A549 (cell line): ENCODE measurements around the gene MATN3. TPM values are rescaled to one million over a fixed set of nuclear protein-coding genes. Genes with fewer than 3 reads are reported as not detected.

Experiments
- ATAC-seq, 2 experiments: fragments of 200-7000 bp in 1 of 2; fragments of >200 bp in 1 of 2; cut with Nextera tagmentation in 1 of 2; cut with Tn5 transposase in 1 of 2; 3 replicates each; pipeline versions ENCODE4 v1.8.0 to v1.9.1; 2018 to 2020; ENCODE audit warnings: mild to moderate bottlenecking in 1 of 2, moderate library complexity in 1 of 2
- CTCF ChIA-PET: fragments of 300-600 bp; sonication (Branson Sonifier 250); formaldehyde crosslinking; extraction: SDS; loops from one replicate; lab custom pipeline; 2021; ENCODE audit warnings: antibody characterized with exemption, inconsistent platforms; lab: Yijun Ruan, JAX
- POLR2A ChIA-PET: fragments of 350-600 bp; formaldehyde crosslinking; extraction: SDS; loops from one replicate; lab custom pipeline; 2021; ENCODE audit warnings: antibody characterized with exemption, inconsistent platforms; lab: Yijun Ruan, JAX
- DNase-seq, 2 experiments: peaks; one replicate each; pipeline versions ENCODE4 v3.0.0 to v3.0.0-alpha.2; 2011 to 2016; ENCODE audit warnings: low read depth in 1 of 2, low spot score in 1 of 2
- FAIRE-seq: peaks from 2 replicates; lab custom pipeline; 2011; peaks lifted over from hg19 to GRCh38; lab: Jason Lieb, UNC
- H3K27ac ChIP-seq, 2 experiments: fragments of >200 bp; sonication (Bioruptor Twin); formaldehyde crosslinking; 3 replicates each; pipeline ENCODE4 v1.5.1; 2016 to 2017
- H3K4me1 ChIP-seq: fragments of >200 bp; sonication (Bioruptor Twin); formaldehyde crosslinking; 3 replicates; pipeline ENCODE4 v1.6.1; 2016
- H3K4me2 ChIP-seq: fragments of >200 bp; sonication (Bioruptor Twin); formaldehyde crosslinking; 3 replicates; pipeline ENCODE4 v1.6.1; 2016
- H3K4me3 ChIP-seq: fragments of >200 bp; sonication (Bioruptor Twin); formaldehyde crosslinking; 3 replicates; pipeline ENCODE4 v1.5.1; 2016
- H3K9me3 ChIP-seq: fragments of >200 bp; sonication (Bioruptor Twin); formaldehyde crosslinking; 3 replicates; pipeline ENCODE4 v1.6.1; 2016
- CBX2 ChIP-seq: fragments of 200-600 bp; sonication (generic); IDR thresholded peaks from 2 replicates; pipeline ENCODE4 v1.6.1; 2016; ENCODE audit warnings: low read depth, mild to moderate bottlenecking, borderline replicate concordance
- CBX8 ChIP-seq: fragments of 200-600 bp; sonication (generic); IDR thresholded peaks from 2 replicates; pipeline ENCODE4 v1.6.1; 2016
- CEBPB ChIP-seq, 2 experiments: fragments of >200 bp in 1 of 2; sonication (Bioruptor Twin) in 1 of 2; formaldehyde crosslinking in 1 of 2; IDR thresholded peaks; 2 replicates each; pipeline ENCODE4 v1.6.1; 2012 to 2016
- CHD4 ChIP-seq: fragments of 200-600 bp; sonication (generic); IDR thresholded peaks from 2 replicates; pipeline ENCODE4 v1.6.1; 2016; ENCODE audit warnings: antibody characterized with exemption, mild to moderate bottlenecking, borderline replicate concordance
- EHMT2 ChIP-seq: fragments of 200-600 bp; sonication (generic); IDR thresholded peaks from 2 replicates; pipeline ENCODE4 v1.6.1; 2016; ENCODE audit warnings: antibody characterized with exemption, low read depth, mild to moderate bottlenecking, moderate library complexity
- EP300 ChIP-seq, 2 experiments: fragments of >200 bp; sonication (Bioruptor Twin); formaldehyde crosslinking; IDR thresholded peaks; 2 replicates in 1 of 2; 3 replicates in 1 of 2; pipeline ENCODE4 v1.6.1; 2016 to 2017
- ESRRA ChIP-seq: fragments of 150-350 bp; IDR thresholded peaks from 2 replicates; pipeline ENCODE4 v1.6.1; 2014; ENCODE audit warnings: mild to moderate bottlenecking, low read length, borderline replicate concordance
- FOSL2 ChIP-seq, 2 experiments: fragments of 450-650 bp in 1 of 2; fragments of >200 bp in 1 of 2; sonication (Bioruptor Twin) in 1 of 2; formaldehyde crosslinking; IDR thresholded peaks; 2 replicates each; pipeline versions ENCODE4 v1.5.0 to v1.6.1; 2016 to 2020; ENCODE audit warnings: mild to moderate bottlenecking in 1 of 2, moderate library complexity in 1 of 2
- HDAC2 ChIP-seq: fragments of 200-600 bp; sonication (generic); IDR thresholded peaks from 2 replicates; pipeline ENCODE4 v1.6.1; 2016
- HEYL ChIP-seq: fragments of 250-450 bp; sonication (Bioruptor Pico); IDR thresholded peaks from 2 replicates; pipeline ENCODE4 v1.8.0; 2021; ENCODE audit warnings: mild to moderate bottlenecking, moderate library complexity
- HOXB13 ChIP-seq: fragments of 250-450 bp; sonication (Bioruptor Pico); IDR thresholded peaks from 2 replicates; pipeline ENCODE4 v1.5.0; 2020; ENCODE audit warnings: low read depth, mild to moderate bottlenecking, moderate library complexity
- KDM1A ChIP-seq: fragments of 200-600 bp; sonication (generic); IDR thresholded peaks from 2 replicates; pipeline ENCODE4 v1.6.1; 2016; ENCODE audit warnings: low read depth, mild to moderate bottlenecking
- MAFK ChIP-seq: fragments of 450-650 bp; IDR thresholded peaks from 2 replicates; pipeline ENCODE4 v1.6.1; 2014; ENCODE audit not compliant: partially characterized antibody
- POLR2AphosphoS2 ChIP-seq: conservative IDR thresholded peaks from 2 replicates; pipeline ENCODE4 v1.6.1; 2012; ENCODE audit warnings: low read length, improper control_type of control experiment, inconsistent platforms
- RCOR1 ChIP-seq: fragments of 150-350 bp; IDR thresholded peaks from 2 replicates; pipeline ENCODE4 v1.6.1; 2014; ENCODE audit warnings: antibody characterized with exemption, low read length, low read depth
- RFX5 ChIP-seq: fragments of 450-650 bp; IDR thresholded peaks from 2 replicates; pipeline ENCODE4 v1.7.1; 2014; ENCODE audit warnings: antibody characterized with exemption, mild to moderate bottlenecking, moderate library complexity
- SMC3 ChIP-seq: fragments of >200 bp; sonication (Bioruptor Twin); formaldehyde crosslinking; IDR thresholded peaks from 3 replicates; pipeline ENCODE4 v1.6.1; 2018; ENCODE audit warnings: inconsistent platforms
- SREBF2 ChIP-seq: fragments of 450-650 bp; IDR thresholded peaks from 2 replicates; pipeline ENCODE4 v1.6.1; 2014; ENCODE audit warnings: mild to moderate bottlenecking, moderate library complexity
- ZC3H11A ChIP-seq: fragments of 450-650 bp; IDR thresholded peaks from 2 replicates; pipeline ENCODE4 v1.6.1; 2014; ENCODE audit warnings: antibody characterized with exemption, mild to moderate bottlenecking
- ZFP36 ChIP-seq: fragments of 450-650 bp; IDR thresholded peaks from 2 replicates; pipeline ENCODE4 v1.6.1; 2014; ENCODE audit warnings: borderline replicate concordance; ENCODE audit not compliant: partially characterized antibody
- WGBS: methylation state at CpG from one replicate; pipeline ENCODE4 v1.1.6; 2017; ENCODE audit errors: missing lambda C conversion rate; 5-methylcytosine and 5-hydroxymethylcytosine counted together
- polyA plus RNA-seq, 4 experiments: library from polyadenylated mRNA; depleted of rRNA in 3 of 4; stranded (reverse); fragments of >200 nt; fragmentation: RNase III in 1 of 4; extraction: RNeasy Plus Mini Kit Qiagen cat#74134 plus additional on column Dnase treatment in 1 of 4; gene quantifications; 2 replicates in 3 of 4; 3 replicates in 1 of 4; pipeline ENCODE4 v1.2.3, GENCODE V29; 2011 to 2017
- TF ChIP-seq, protein P1 (sequence below): fragments of 200-600 bp; sonication (generic); IDR thresholded peaks from 2 replicates; pipeline ENCODE4 v1.6.1; 2016; ENCODE audit warnings: antibody characterized with exemption, mild to moderate bottlenecking, moderate library complexity

Gene MATN3
- polyA plus RNA-seq, 2 of the 4 experiments (the other 2 are of a cell fraction), result 14.2 to 16.8 TPM

DNA sequence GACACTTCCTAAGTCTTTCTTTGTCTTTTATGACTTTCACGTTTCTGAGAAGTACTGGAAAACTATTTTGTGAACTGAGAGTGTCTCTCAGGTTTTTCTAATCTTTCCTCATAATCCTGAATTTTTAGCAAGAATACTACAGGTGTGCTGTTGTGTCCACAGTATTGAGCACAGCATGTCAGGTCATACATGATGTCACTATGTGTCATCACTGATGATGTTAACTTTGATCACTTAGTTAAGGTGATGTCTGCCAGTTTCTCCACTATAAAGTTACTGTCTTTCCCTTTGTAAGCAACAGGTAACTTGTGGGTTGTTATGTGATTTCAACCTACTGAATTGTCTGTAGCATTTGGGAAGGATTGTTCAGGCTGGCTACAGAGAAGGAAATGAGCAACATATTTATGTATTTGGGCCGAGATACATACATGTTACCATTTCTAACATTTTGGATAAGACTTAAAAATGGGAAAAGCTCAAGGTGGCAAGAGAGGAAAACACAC, 11.1 kb downstream of the MATN3 start:
- CTCF ChIA-PET, result interaction anchor here (1.2 to 2.5 kb wide), 4 partner anchors 10 to 224 kb away, joined by 4 to 25 read pairs (median 4); partner anchors contain the start of gene SDC1
- WGBS, result 62% methylated on average over 2 of the region's 2 CpGs
- H3K4me1 ChIP-seq, result no peaks in the 10 kb centered on the region
- H3K27ac ChIP-seq, result no peak overlapping the region
- TF ChIP-seq POLR2AphosphoS2, result no peak
- TF ChIP-seq, protein P1, sequence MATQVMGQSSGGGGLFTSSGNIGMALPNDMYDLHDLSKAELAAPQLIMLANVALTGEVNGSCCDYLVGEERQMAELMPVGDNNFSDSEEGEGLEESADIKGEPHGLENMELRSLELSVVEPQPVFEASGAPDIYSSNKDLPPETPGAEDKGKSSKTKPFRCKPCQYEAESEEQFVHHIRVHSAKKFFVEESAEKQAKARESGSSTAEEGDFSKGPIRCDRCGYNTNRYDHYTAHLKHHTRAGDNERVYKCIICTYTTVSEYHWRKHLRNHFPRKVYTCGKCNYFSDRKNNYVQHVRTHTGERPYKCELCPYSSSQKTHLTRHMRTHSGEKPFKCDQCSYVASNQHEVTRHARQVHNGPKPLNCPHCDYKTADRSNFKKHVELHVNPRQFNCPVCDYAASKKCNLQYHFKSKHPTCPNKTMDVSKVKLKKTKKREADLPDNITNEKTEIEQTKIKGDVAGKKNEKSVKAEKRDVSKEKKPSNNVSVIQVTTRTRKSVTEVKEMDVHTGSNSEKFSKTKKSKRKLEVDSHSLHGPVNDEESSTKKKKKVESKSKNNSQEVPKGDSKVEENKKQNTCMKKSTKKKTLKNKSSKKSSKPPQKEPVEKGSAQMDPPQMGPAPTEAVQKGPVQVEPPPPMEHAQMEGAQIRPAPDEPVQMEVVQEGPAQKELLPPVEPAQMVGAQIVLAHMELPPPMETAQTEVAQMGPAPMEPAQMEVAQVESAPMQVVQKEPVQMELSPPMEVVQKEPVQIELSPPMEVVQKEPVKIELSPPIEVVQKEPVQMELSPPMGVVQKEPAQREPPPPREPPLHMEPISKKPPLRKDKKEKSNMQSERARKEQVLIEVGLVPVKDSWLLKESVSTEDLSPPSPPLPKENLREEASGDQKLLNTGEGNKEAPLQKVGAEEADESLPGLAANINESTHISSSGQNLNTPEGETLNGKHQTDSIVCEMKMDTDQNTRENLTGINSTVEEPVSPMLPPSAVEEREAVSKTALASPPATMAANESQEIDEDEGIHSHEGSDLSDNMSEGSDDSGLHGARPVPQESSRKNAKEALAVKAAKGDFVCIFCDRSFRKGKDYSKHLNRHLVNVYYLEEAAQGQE, result no peak
- no peak for TF ChIP-seq EHMT2
- TF ChIP-seq SREBF2, result no peak
- no peak for TF ChIP-seq ESRRA
- TF ChIP-seq CHD4, result no peak
- no peak for TF ChIP-seq KDM1A
- no peak for TF ChIP-seq HEYL (CRISPR knock-in tag)
- no peak for TF ChIP-seq MAFK
- TF ChIP-seq EP300 (IDR thresholded peaks at IDR 0.05), result no peak
- no peak for TF ChIP-seq RCOR1
- H3K4me2 ChIP-seq, result no peak overlapping the region
- H3K4me3 ChIP-seq, result no peak overlapping the region
- no peaks in the 10 kb centered on the region for H3K9me3 ChIP-seq
- DNase-seq (no peak), ATAC-seq (no peak), FAIRE-seq (no peak)
- POLR2A ChIA-PET, result interaction anchor here (1.6 kb wide), 1 partner anchor 12 kb away, joined by 5 read pairs; the partner anchor contains the start of gene WDR35

DNA sequence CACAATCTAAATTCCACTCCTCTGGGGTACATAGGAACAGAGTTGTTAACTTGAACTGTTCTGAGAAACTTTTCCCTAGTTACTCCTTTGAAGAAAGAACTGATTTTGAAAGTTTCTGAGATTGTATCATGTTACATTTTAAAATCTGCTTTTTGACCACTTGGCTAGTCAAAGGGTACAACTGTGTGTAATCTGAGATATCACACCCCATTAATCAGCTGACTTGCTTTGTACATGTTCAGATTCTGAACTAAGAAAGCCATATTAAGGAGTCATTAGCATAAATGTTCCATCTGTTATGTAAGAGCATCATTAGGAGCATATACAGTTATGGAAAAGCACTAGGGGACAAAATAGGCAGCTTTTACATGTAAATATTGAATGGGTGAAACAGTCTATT, 18.7 kb downstream of the MATN3 start:
- Histone ChIP-seq H3K4me2 (no peak overlapping the region), H3K4me1 (peaks cover 8% of the 10 kb centered on the region), H3K9me3 (no peaks in the 10 kb centered on the region), H3K27ac (no peak overlapping the region), H3K4me3 (no peak overlapping the region)
- DNase-seq (no peak), FAIRE-seq (no peak), ATAC-seq (no peak)
- TF ChIP-seq EP300 (IDR thresholded peaks at IDR 0.05), result no peak
- no peak for TF ChIP-seq CEBPB (IDR thresholded peaks at IDR 0.05)
- no peak for TF ChIP-seq SMC3
- no peak for TF ChIP-seq ESRRA
- TF ChIP-seq CBX8, result no peak
- no peak for TF ChIP-seq RFX5
- no peak for TF ChIP-seq CBX2
- TF ChIP-seq SREBF2, result no peak
- TF ChIP-seq HOXB13, result no peak
- CTCF ChIA-PET, result interaction anchor here (1.0 to 2.7 kb wide), 3 partner anchors 14 to 38 kb away, joined by 3 to 10 read pairs (median 6); no protein-coding TSS in a partner anchor
- POLR2A ChIA-PET, result no interaction called here

DNA sequence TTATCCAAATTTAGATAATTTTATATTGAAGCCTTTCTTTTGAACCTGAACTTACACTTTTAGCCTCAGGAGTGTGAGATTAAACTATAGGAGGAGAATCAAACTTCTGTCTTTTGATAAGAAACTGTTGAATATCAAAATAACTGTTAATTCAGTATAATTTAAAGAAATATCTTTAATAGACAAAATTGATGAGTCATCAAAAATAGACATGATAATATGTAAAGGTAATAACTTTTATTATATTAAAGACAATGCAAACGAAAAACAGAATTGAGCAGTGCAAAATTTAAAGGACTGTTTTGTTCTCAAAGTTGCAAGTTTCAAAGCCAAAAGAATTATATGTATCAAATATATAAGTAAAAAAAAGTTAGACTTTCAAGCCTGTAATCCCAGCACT, 20.6 kb downstream of the MATN3 start:
- POLR2A ChIA-PET, result no interaction called here
- CTCF ChIA-PET, result interaction anchor here (0.9 kb wide), 1 partner anchor 24 kb away, joined by 5 read pairs; no protein-coding TSS in a partner anchor

More for the DNA sequence above, 20.6 kb downstream of the MATN3 start:
- Histone ChIP-seq H3K4me2 (no peak overlapping the region), H3K4me3 (no peak overlapping the region), H3K9me3 (no peaks in the 10 kb centered on the region), H3K27ac (no peak overlapping the region), H3K4me1 (peaks cover 17% of the 10 kb centered on the region)
- DNase-seq, result no peak
- no peak for FAIRE-seq
- TF ChIP-seq ZC3H11A (no peak), HDAC2 (no peak), MAFK (peak; percentile 99), FOSL2 (IDR thresholded peaks at IDR 0.05) (no peak), FOSL2 (CRISPR knock-in tag; IDR thresholded peaks at IDR 0.05) (peak; percentile 66), ZFP36 (no peak)
- 14% methylated on average over 1 of the region's 1 CpG for WGBS
- ATAC-seq, result no peak
